ENCODE data around the gene UCK2. TPM values are rescaled to one million over a fixed set of nuclear protein-coding genes. Genes with fewer than 3 reads are reported as not detected.

Gene UCK2
- total RNA-seq, 1 experiment from 2014 or later = 59.9 TPM

- no peak for TF ChIP-seq CTCF (conservative IDR thresholded peaks at IDR 0.05)
- TF ChIP-seq EZH2 (IDR thresholded peaks at IDR 0.05; ENCODE audit: low read depth) = no peak
- no peaks in the 10 kb centered on the region for H3K9me2 ChIP-seq (ENCODE audit: insufficient read depth)
- H3K4me3 ChIP-seq = no peak overlapping the region
- no peaks in the 10 kb centered on the region for H3K79me2 ChIP-seq (ENCODE audit: low read depth)
- no peak overlapping the region for H3K4me2 ChIP-seq
- intact Hi-C loops (cut with micrococcal nuclease; ENCODE audit: unreplicated experiment) = no loop called here
- DNase-seq = no peak
- H4K20me1 ChIP-seq (ENCODE audit: insufficient read depth) = no peaks in the 10 kb centered on the region
- H3K36me3 ChIP-seq (ENCODE audit: low read depth) = no peaks in the 10 kb centered on the region
- CTCF ChIA-PET = no interaction called here
- POLR2A ChIA-PET (ENCODE audit: unreplicated experiment) = interaction anchor here (0.6 kb wide), 1 partner anchor 177 kb away, joined by 4 read pairs; no protein-coding TSS in a partner anchor
- H2AFZ ChIP-seq = no peak overlapping the region
- H3F3A ChIP-seq (ENCODE audit: insufficient read depth, low read depth) = no peaks in the 10 kb centered on the region
- no TSS peak for BruUV-seq (replicated peaks)
- peaks cover 15% of the 10 kb centered on the region; the same call in 1 of the 2 replicates for H3K27me3 ChIP-seq (ENCODE audit: insufficient read depth, low read depth)
- H3K4me1 ChIP-seq (replicated peaks; ENCODE audit: insufficient read depth) = no peaks in the 10 kb centered on the region
- H3K27ac ChIP-seq = no peak overlapping the region
- no peaks in the 10 kb centered on the region for H3K9me3 ChIP-seq (ENCODE audit: insufficient read depth, low read depth)
Measured at GRCh38 chr1:165960136-165960535, 132.7 kb downstream of the UCK2 start.

DNA sequence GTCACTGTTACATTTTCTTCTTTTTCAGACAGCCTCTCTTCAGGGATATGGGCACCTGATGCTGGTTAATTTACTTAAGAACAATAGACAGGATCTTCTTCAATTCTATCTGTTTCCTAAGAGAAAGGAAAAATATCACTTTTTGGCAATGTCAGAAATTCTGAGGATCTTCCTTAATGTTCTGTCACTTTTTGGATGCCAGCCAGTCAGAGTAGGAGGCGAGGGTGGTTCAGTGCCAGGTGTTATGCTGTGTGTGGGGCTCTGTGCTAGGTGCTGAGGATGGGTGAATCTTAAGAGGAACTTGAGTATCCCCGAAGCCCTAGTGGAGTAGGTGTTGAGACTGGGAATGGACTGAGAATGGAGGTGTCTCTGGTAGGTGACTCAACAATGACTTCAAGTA lies 133.5 kb downstream of the UCK2 start:
- no peaks in the 10 kb centered on the region for H3K9me3 ChIP-seq (ENCODE audit: insufficient read depth, low read depth)
- H3K4me1 ChIP-seq (replicated peaks; ENCODE audit: insufficient read depth) = no peaks in the 10 kb centered on the region
- TF ChIP-seq EZH2 (IDR thresholded peaks at IDR 0.05; ENCODE audit: low read depth) = no peak
- no peak for TF ChIP-seq CTCF (conservative IDR thresholded peaks at IDR 0.05)
- POLR2A ChIA-PET (ENCODE audit: unreplicated experiment) = no interaction called here
- CTCF ChIA-PET = no interaction called here
- H3K4me3 ChIP-seq = no peak overlapping the region
- no peak for DNase-seq
- H3F3A ChIP-seq (ENCODE audit: insufficient read depth, low read depth) = no peaks in the 10 kb centered on the region
- H3K36me3 ChIP-seq (ENCODE audit: low read depth) = no peaks in the 10 kb centered on the region
- H3K27me3 ChIP-seq (ENCODE audit: insufficient read depth, low read depth) = peaks cover 15% of the 10 kb centered on the region; the same call in 1 of the 2 replicates
- H3K4me2 ChIP-seq = no peak overlapping the region
- no peak overlapping the region for H3K27ac ChIP-seq
- intact Hi-C loops (cut with micrococcal nuclease; ENCODE audit: unreplicated experiment) = no loop called here
- H3K9me2 ChIP-seq (ENCODE audit: insufficient read depth) = no peaks in the 10 kb centered on the region
- no TSS peak for BruUV-seq (replicated peaks)
- H2AFZ ChIP-seq = no peak overlapping the region
- no peaks in the 10 kb centered on the region for H3K79me2 ChIP-seq (ENCODE audit: low read depth)
- no peaks in the 10 kb centered on the region for H4K20me1 ChIP-seq (ENCODE audit: insufficient read depth)

Other genes starting within 250 kb of the UCK2 start
- 67.2 and 90.1 TPM in 2 replicates for gene MGST3, start 196.4 kb upstream of the UCK2 start, total RNA-seq (2021)
- 31.8 and 42.5 TPM in 2 replicates for gene ALDH9A1, start 129.1 kb upstream of the UCK2 start, total RNA-seq (2021)
- gene TMCO1, start 58.7 kb upstream of the UCK2 start, total RNA-seq (2021) = 64.1 and 65.6 TPM in 2 replicates

All from PC-9 (cell line).